Measurements from ENCODE around the gene GUCD1.
"Not testable (repeated sequence)": the region's sequence is repeated elsewhere in the genome, so short reads cannot be mapped to it uniquely, and the experiment has no call there.

The GUCD1 gene

GRCh38 chr22:24554313-24555164, at the start of gene GUCD1:
TSS of gene GUCD1 (minus strand) at chr22:24555138. CDS start at chr22:24554991, 147 bp downstream.
- peak within 1 kb of the TSS; percentile 74 for H3K4me3 ChIP-seq (ENCODE audit: low read depth, low read length)
- in situ Hi-C loops (cut with HindIII; ENCODE audit: low sequenced_read_pairs), result no loop called here
- TF ChIP-seq, protein P1, sequence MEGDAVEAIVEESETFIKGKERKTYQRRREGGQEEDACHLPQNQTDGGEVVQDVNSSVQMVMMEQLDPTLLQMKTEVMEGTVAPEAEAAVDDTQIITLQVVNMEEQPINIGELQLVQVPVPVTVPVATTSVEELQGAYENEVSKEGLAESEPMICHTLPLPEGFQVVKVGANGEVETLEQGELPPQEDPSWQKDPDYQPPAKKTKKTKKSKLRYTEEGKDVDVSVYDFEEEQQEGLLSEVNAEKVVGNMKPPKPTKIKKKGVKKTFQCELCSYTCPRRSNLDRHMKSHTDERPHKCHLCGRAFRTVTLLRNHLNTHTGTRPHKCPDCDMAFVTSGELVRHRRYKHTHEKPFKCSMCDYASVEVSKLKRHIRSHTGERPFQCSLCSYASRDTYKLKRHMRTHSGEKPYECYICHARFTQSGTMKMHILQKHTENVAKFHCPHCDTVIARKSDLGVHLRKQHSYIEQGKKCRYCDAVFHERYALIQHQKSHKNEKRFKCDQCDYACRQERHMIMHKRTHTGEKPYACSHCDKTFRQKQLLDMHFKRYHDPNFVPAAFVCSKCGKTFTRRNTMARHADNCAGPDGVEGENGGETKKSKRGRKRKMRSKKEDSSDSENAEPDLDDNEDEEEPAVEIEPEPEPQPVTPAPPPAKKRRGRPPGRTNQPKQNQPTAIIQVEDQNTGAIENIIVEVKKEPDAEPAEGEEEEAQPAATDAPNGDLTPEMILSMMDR (IDR thresholded peaks at IDR 0.05; ENCODE audit: low read depth, low read length), result no peak
- DNase-seq (ENCODE audit: low read depth, low spot score), result peak; percentile 27

DNA sequence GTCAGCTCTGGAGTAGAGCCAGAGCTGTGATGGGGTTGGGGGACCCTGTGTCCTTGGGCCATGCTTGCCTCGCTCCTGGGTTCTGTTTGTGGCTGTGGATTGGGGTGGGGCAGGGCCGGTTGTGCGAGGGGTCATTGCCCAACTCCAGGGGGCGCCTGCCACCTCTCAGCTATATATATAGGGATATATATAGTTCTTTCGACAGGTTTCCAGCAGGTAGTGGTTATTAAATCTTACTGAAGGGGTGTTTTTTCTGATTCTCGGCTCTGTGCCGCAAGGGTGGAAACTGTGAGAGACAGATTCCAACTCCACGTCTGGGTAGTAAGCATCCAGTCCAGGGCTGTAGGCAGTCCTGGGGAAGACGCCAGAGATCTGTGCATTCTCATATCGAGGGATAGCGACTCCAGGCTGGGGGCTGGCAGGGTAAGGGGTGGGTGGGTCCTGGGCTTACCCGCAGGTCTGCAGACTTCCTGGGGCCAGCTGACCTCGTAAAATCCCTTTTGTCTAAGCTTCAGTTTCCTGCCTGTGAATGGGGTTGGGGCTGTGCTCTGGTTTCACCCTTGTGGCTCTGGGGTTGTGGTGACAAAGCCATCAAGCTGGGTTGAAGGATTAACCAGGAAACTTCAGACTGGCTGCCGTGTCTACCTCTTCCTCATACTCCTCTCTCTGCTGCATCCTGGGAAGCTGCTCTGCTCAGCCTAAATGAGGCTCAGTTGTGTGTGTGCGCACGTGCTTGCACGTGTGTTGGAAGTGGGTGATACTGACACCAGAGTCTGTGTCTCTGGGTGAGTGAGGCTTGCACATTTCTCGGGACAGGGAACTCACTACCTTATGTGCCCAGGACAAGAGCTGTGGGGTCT, 49.1 kb upstream of the GUCD1 start:
- H3K4me3 ChIP-seq (ENCODE audit: low read depth, low read length); DNase-seq (ENCODE audit: low read depth, low spot score); in situ Hi-C loops (cut with HindIII; ENCODE audit: low sequenced_read_pairs): not testable (repeated sequence)

- H3K4me3 ChIP-seq (ENCODE audit: low read depth, low read length); DNase-seq (ENCODE audit: low read depth, low spot score); in situ Hi-C loops (cut with HindIII; ENCODE audit: low sequenced_read_pairs): not testable (repeated sequence)
Measured at GRCh38 chr22:24602847-24603769, 48.2 kb upstream of the GUCD1 start, which contains the start of gene GGT1. TSS of gene GGT1 (plus strand) at chr22:24603193. CDS start at chr22:24611082, 7,889 bp downstream.

GRCh38 chr22:24602105-24602749, 47.3 kb upstream of the GUCD1 start:
- in situ Hi-C loops (cut with HindIII; ENCODE audit: low sequenced_read_pairs); H3K4me3 ChIP-seq (ENCODE audit: low read depth, low read length); DNase-seq (ENCODE audit: low read depth, low spot score): not testable (repeated sequence)

GRCh38 chr22:24601217-24602104, 46.5 kb upstream of the GUCD1 start:
- in situ Hi-C loops (cut with HindIII; ENCODE audit: low sequenced_read_pairs), result no loop called here
- TF ChIP-seq, protein P1 (IDR thresholded peaks at IDR 0.05; ENCODE audit: low read depth, low read length), result no peak
- no peak for DNase-seq (ENCODE audit: low read depth, low spot score)

DNA sequence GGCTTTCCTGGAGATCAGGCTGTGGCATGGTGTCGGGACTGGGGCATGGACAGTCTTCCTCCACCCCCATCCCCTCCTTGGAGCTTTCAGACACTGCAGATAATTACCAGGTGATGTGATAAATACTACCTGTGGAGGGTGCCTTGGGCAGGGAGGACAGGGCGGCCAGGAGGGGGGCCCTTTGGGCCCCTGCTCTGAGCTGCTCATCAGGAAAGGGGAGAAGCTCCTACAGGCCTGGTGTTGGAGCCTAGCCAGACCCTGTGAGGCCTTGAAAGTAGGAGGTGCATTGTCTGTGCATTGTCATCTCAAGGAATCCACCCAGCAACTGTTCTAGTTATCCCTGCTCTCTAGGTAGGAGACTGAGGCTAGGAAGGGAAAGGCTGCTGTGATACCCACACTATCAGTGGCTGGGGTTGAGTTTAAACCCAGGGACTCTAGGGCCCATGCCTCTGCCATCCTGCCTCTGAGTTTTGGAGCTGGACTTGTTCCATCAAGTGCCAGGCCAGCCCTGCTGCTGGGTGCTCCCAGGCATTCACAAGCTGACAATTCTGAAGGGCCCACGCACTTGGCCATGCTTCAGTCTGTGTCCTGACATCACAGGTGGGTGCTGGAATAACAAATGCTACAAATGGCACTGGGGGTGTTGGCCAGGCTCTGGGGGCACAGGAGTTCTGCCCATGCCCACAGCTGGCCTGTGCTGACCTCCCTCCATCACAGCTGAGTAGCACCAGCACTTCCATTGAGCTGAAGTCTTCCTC, 45.2 kb upstream of the GUCD1 start:
- peak; percentile 14 for DNase-seq (ENCODE audit: low read depth, low spot score)
- H3K4me3 ChIP-seq (ENCODE audit: low read depth, low read length); in situ Hi-C loops (cut with HindIII; ENCODE audit: low sequenced_read_pairs): not testable (repeated sequence)

More at GRCh38 chr22:24601217-24602104, 46.5 kb upstream of the GUCD1 start:
- H3K4me3 ChIP-seq (ENCODE audit: low read depth, low read length), result no peak overlapping the region

- H3K4me3 ChIP-seq (ENCODE audit: low read depth, low read length), result no peak overlapping the region
- TF ChIP-seq, protein P1 (IDR thresholded peaks at IDR 0.05; ENCODE audit: low read depth, low read length), result no peak
- in situ Hi-C loops (cut with HindIII; ENCODE audit: low sequenced_read_pairs), result no loop called here
- no peak for DNase-seq (ENCODE audit: low read depth, low spot score)
Measured at GRCh38 chr22:24599514-24599913, 44.6 kb upstream of the GUCD1 start.

DNA sequence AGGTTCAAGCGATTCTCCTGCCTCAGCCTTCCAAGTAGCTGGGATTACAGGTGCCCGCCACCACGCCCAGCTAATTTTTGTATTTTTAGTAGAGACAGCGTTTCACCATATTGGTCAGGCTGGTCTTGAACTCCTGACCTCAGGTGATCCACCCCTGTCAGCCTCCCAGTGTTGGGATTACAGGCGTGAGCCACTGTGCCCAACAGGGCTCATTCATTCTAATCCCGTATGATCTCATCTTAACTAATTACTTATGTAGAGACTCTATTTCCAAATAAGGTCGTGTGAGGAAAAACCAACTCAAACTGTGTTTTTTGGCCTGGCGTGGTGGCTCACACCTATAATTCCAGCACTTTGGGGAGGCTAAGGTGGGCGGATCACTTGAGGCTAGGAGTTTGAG, 42.1 kb upstream of the GUCD1 start:
- DNase-seq (ENCODE audit: low read depth, low spot score); H3K4me3 ChIP-seq (ENCODE audit: low read depth, low read length); in situ Hi-C loops (cut with HindIII; ENCODE audit: low sequenced_read_pairs): not testable (repeated sequence)
